SK-N-SH treated with all-trans-retinoic acid at 6 μM for 48 hours (cell line): ENCODE measurements around the gene MAPK8IP3.
"Not testable (repeated sequence)": the region's sequence is repeated elsewhere in the genome, so short reads cannot be mapped to it uniquely, and the experiment has no call there.

Experiments
- BACH2 ChIP-seq: fragments of 250-450 bp; sonication (Bioruptor Pico); IDR thresholded peaks from 2 replicates; pipeline ENCODE4 v1.9.0; 2021; ENCODE audit warnings: mild to moderate bottlenecking, borderline replicate concordance
- ESRRG ChIP-seq: fragments of 250-450 bp; sonication (Bioruptor Pico); IDR thresholded peaks from 2 replicates; pipeline ENCODE4 v1.6.1; 2021; ENCODE audit warnings: mild to moderate bottlenecking
- ZC3H10 ChIP-seq: fragments of 250-450 bp; sonication (Bioruptor Pico); IDR thresholded peaks from 2 replicates; pipeline ENCODE4 v1.5.1; 2021; ENCODE audit warnings: mild to moderate bottlenecking, moderate library complexity
- ZNF565 ChIP-seq: fragments of 450-650 bp; formaldehyde crosslinking; conservative IDR thresholded peaks from 2 replicates; pipeline ENCODE4 v1.5.0; 2020; ENCODE audit warnings: low read depth, mild to moderate bottlenecking, moderate library complexity
- TF ChIP-seq, protein P1 (sequence below): fragments of 250-450 bp; sonication (Bioruptor Pico); IDR thresholded peaks from 2 replicates; pipeline ENCODE4 v1.8.0; 2020; ENCODE audit warnings: mild to moderate bottlenecking, moderate library complexity, borderline replicate concordance

DNA sequence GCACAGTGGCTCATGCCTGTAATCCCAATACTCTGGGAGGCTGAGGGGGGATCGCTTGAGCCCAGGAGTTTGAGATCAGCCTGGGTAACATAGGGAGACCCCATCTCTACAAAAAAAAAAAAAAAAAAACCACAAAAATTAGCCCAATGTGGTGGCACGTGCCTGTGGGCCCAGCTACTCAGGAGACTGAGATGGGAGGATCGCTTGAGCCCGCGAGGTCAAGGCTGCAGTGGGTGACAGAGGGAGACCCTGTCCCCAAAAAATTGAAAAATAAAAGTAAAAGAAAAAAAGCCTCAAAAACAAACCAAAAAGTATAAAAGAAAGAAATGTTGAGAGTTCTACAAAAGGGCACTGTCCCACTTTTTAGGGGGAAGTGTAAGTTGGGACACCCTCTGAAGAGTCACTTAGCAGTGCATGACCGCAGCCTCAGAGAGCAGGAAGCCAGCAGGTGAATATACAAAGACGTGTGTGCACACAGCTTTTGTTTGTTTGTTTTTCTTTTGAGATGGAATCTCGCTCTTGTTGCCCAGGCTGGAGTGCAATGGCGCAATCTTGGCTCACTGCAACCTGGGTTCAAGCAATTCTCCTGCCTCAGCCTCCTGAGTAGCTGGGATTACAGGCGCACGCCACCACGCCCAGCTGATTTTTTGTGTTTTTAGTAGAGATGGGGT, 13.7 kb downstream of the MAPK8IP3 start:
- TF ChIP-seq, protein P1, sequence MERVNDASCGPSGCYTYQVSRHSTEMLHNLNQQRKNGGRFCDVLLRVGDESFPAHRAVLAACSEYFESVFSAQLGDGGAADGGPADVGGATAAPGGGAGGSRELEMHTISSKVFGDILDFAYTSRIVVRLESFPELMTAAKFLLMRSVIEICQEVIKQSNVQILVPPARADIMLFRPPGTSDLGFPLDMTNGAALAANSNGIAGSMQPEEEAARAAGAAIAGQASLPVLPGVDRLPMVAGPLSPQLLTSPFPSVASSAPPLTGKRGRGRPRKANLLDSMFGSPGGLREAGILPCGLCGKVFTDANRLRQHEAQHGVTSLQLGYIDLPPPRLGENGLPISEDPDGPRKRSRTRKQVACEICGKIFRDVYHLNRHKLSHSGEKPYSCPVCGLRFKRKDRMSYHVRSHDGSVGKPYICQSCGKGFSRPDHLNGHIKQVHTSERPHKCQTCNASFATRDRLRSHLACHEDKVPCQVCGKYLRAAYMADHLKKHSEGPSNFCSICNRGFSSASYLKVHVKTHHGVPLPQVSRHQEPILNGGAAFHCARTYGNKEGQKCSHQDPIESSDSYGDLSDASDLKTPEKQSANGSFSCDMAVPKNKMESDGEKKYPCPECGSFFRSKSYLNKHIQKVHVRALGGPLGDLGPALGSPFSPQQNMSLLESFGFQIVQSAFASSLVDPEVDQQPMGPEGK (CRISPR knock-in tag): not testable (repeated sequence)
- not testable (repeated sequence) for TF ChIP-seq BACH2 (CRISPR knock-in tag); ESRRG; ZNF565; ZC3H10 (CRISPR knock-in tag)
